GM08714 (cell line): ENCODE measurements around the gene UNC5A.

Experiments used
- H3K4me3 ChIP-seq: fragments of 200-500 bp; sonication (Bioruptor generic); 2 replicates; pipeline ENCODE4 v1.5.1; 2014; ENCODE audit warnings: mild to moderate bottlenecking, low read length, inconsistent platforms
- ZNF274 ChIP-seq: IDR thresholded peaks from 2 replicates; pipeline ENCODE4 v1.6.1; 2012; ENCODE audit warnings: mild to moderate bottlenecking, low read depth, low read length

Gene UNC5A

GRCh38 chr5:176810081-176810597 is at the start of gene UNC5A:
UNC5A (plus strand) TSS chr5:176810559; CDS start chr5:176810751, 192 bp downstream.
- TF ChIP-seq ZNF274, result no peak
- peak within 1 kb of the TSS; percentile 13; the same call in 1 of the 2 replicates for H3K4me3 ChIP-seq

DNA sequence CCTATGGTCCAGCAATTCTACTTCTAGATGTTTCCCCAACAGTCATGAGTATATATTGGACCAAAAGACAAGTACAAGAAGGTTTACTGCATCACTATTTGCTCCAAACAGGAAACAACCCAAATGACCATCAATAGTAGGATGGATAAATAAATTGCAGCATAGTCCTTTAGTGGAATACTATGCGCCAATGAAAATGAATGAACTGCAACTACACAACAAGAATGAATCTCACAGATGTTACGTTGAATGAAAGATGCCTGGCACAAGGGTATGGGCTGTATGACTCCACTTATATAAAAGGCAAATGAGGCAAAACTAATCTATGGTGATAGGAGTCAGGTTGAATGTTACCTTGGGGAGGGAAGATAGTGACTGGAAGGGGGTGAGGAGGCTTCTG is 48.6 kb upstream of the UNC5A start:
- TF ChIP-seq ZNF274, result no peak
- no peak overlapping the region for H3K4me3 ChIP-seq

- H3K4me3 ChIP-seq, result no peak overlapping the region
- no peak for TF ChIP-seq ZNF274
Observed at GRCh38 chr5:176762489-176762888, 47.9 kb upstream of the UNC5A start.

GRCh38 chr5:176765687-176766086 is 44.7 kb upstream of the UNC5A start:
- no peak for TF ChIP-seq ZNF274
- H3K4me3 ChIP-seq, result no peak overlapping the region

- no peak overlapping the region for H3K4me3 ChIP-seq
- no peak for TF ChIP-seq ZNF274
Observed at GRCh38 chr5:176768174-176768970, 42.0 kb upstream of the UNC5A start.

- H3K4me3 ChIP-seq, result no peak overlapping the region
- no peak for TF ChIP-seq ZNF274
Observed at GRCh38 chr5:176769911-176770310, 40.4 kb upstream of the UNC5A start.

DNA sequence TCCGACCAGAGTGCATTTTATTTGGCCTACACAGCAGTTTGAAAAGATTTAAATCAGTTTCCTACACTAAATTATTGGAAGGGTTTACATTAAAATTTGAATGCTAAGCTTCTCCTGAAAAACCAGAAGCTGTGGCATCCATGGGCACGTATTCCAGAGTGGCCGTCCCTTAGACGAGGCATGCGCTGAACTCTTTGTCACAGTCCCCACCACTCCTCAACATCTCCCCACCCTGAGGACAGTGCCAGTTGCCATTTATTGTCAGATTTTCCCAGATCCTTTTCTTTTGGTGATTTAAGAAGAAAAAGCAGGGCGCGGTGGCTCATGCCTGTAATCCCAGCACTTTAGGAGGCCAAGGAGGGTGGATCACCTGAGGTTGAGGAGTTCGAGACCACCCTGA is 39.9 kb upstream of the UNC5A start:
- no peak for TF ChIP-seq ZNF274
- H3K4me3 ChIP-seq, result no peak overlapping the region

DNA sequence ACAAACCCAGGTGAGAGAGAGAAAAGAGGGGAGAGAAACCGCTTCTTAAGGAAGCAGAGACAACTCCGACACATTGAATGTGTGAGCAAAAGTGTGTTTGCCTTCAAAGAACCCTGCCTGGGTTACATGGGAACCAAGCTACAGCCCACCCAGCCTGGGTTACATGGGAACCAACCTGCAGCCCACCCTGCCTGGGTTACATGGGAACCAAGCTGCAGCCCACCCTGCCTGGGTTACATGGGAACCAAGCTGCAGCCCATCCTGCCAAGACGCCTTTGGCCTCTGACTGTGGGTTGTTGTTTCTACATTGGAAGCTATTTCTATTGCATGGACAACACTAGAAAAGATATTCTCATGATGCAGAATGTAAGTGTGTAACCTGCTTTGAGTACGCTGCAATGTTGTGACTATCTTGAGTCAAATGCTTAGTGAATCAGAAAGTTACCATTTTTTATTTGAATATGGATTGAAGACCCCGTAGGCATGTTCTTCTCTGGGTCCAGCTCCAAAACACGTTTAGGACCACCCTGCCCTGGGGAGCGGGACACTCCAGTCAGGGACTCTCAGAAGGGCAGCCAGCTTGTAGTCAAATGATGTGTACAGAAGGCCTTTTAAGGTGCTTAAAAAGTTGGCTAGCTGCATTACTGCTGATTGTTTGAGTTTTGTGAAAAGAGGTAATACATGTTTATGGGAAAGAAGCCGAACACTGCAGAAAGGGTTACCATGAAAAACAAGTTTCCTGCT is 39.1 kb upstream of the UNC5A start:
- no peak for TF ChIP-seq ZNF274
- H3K4me3 ChIP-seq, result no peak overlapping the region

DNA sequence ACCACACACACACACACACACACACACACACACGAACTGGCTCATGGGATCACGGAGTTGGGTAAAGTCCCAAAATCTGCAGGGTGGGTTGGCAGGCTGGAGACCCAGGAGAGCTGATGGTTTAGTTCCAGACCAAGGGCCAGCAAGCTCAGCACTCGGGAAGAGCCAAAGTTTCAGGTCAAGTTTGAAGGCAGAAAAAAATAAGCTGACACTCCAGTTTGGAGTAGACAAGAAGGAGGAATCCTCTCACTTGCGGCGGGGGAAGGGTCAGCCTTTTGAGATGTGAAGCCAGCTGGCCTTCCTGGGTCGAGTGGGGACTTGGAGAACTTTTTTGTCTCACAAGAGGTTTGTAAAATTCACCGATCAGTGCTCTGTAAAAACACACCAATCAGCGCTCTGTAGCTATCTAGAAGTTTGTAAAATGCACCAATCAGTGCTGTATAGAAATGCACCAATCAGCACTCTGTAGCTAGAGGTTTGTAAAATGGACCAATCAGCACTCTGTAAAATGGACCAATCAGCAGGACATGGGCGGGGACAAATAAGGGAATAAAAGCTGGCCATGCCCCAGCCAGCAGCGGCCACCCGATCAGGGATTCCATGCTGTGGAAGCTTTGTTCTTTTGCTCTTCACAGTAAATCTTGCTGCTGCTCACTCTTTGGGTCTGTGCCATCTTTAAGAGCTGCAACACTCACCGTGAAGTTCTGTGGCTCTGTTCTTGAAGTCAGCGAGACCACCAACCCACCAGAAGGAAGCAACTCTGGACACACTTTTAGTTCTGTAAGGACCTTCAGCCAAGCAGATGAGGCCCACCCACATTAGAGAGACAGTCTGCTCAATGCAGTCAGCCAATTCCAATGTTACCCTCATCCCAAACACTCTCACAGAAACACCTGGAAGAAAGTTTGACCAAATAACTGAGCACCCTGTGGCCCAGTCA is 37.8 kb upstream of the UNC5A start:
- TF ChIP-seq ZNF274, result no peak
- no peak overlapping the region for H3K4me3 ChIP-seq

GRCh38 chr5:176773408-176774035 is 36.8 kb upstream of the UNC5A start:
- no peak for TF ChIP-seq ZNF274
- H3K4me3 ChIP-seq, result no peak overlapping the region

DNA sequence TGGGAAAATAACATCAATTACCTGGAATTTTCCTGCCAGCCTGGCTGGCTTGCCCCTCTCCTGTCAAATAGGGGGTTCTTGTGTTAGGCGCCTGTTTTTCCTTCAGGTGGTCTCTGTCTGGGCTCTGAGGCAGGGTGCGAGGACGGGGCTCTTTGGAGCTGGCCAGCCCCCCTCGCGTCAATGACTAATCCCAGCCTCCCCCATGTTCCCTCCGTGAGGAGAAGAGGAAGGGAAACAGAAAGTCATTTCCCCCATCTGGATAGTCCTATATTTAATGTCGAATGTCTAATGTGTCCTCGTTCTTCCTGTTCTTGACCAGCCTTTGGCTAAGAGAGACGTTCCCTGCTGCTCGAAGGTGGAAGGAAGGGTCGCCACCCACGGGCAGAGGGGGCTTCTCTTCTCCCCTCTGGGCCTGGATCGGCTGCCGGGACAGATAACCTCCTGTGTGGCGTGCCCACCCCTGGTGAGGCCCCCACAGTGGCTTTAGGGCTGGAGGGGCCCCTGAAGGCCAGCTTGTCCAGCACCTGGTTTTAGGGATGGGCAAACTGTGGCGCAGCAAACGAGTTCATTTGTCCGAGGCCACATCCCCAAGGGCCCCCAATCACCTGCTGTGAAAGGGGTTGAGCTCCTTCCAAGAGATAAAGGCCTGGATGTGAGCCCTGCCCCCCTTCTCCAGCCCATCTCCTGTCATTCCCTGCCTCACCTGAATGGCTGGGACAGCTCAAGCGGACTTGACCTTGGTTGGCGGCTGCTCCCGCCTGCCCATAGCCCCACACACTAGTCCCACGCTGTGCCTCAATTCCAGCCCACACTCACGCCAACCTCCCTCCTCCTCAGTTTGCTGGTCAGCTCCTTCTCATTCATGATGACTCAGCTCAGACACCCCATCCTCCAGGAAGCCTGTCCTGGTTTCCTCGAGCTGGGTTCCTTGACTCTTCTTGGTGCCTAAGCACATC is 35.9 kb upstream of the UNC5A start:
- TF ChIP-seq ZNF274, result no peak
- H3K4me3 ChIP-seq, result no peak overlapping the region

DNA sequence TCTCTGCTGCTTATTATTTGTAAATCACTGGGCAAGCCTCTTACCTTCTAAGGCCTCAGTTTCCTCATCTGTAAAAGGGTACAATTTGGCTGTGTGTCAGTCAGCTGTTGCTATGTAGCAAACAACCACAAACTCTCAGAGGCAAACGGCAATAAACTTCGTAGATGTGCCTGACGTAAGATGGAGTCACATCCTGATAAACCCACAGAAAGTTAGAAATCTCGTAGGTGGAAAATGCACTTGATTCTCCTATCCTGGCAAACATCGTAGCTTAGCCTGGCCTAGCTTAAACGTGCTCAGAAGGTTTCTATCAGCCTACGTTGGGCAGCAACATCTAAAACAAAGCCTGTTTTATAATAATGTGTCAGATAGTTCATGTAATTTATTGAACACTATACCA is 35.0 kb upstream of the UNC5A start:
- no peak for TF ChIP-seq ZNF274

DNA sequence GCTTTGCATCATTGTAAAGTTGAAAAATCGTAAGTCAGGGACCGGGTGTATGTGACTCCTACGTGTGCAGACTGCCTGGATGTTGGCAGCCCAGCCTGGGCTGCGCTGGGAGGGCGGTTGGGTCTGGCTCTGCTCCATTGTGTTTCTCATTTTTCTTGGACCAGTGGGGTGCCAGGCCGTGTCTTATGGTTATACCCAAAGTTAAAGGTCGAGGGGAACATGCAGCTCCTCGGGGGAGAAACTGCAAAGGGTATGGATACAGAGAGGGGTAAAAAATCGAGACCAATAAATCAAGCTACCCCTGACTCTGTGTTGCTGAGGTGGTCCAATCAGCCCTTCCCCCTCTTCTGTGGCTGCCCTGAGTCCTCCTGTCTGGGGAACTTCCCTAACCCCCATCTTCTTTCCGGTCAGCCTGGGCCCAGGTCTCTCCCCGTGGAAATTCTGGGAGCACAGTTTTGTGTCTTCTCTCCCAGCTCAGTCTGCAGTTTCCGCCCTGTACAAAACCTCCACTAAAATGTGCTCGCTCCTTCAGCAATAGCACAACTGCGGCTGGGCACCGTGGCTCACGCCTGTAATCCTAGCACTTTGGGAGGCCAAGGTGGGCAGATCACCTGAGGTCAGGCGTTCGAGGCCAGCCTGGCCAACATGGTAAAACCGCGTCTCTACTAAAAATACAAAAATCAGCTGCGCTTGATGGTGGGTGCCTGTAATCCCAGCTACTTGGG is 34.1 kb upstream of the UNC5A start:
- no peak for TF ChIP-seq ZNF274
- H3K4me3 ChIP-seq, result no peak overlapping the region

More for the DNA sequence above, 35.0 kb upstream of the UNC5A start:
- H3K4me3 ChIP-seq, result no peak overlapping the region
